Hepatocyte (in vitro differentiated cells): Measurements from ENCODE around the gene CAMSAP1.

Experiments
- CTCF ChIP-seq: fragments of 200-600 bp; sonication (generic); IDR thresholded peaks from 2 replicates; pipeline ENCODE4 v1.5.1; 2016; ENCODE audit warnings: antibody characterized with exemption, mild to moderate bottlenecking; ENCODE audit not compliant: poor library complexity
- EZH2 ChIP-seq: fragments of 200-600 bp; sonication (generic); IDR thresholded peaks from 2 replicates; pipeline ENCODE4 v1.6.1; 2016; ENCODE audit warnings: antibody characterized with exemption, mild to moderate bottlenecking, borderline replicate concordance
- EZH2phosphoT487 ChIP-seq: fragments of 200-600 bp; sonication (generic); IDR thresholded peaks from one replicate; pipeline ENCODE4 v1.6.1; 2018; ENCODE audit warnings: antibody characterized with exemption, mild to moderate bottlenecking, low read depth, moderate library complexity; ENCODE audit not compliant: unreplicated experiment, severe bottlenecking

GRCh38 chr9:135887021-135887507 is 20.3 kb downstream of the CAMSAP1 start:
- TF ChIP-seq CTCF (no peak), EZH2 (no peak), EZH2phosphoT487 (no peak)
